Measurements from ENCODE around the gene TOR3A. TPM values are rescaled to one million over a fixed set of nuclear protein-coding genes. Genes with fewer than 3 reads are reported as not detected.

TOR3A gene
- total RNA-seq, 1 experiment from 2014 or later: 70.8 TPM

GRCh38 chr1:179107706-179108629, 26.1 kb downstream of the TOR3A start:
- intact Hi-C loops (cut with micrococcal nuclease): no loop called here

GRCh38 chr1:179108644-179109043, 26.8 kb downstream of the TOR3A start:
- intact Hi-C loops (cut with micrococcal nuclease): no loop called here

More at GRCh38 chr1:179107706-179108629, 26.1 kb downstream of the TOR3A start:
- Histone ChIP-seq H3K4me1 (ENCODE audit: insufficient read depth, low read length) (no peaks in the 10 kb centered on the region), H2AFZ (ENCODE audit: low read length) (no peak overlapping the region), H3K36me3 (ENCODE audit: low read depth, low read length) (peaks cover 19% of the 10 kb centered on the region), H3K9me2 (replicated peaks; ENCODE audit: low read length) (no peaks in the 10 kb centered on the region), H4K20me1 (ENCODE audit: low read length) (0 out of 2 replicates have a peak, but pooled peaks cover 4% of the 10 kb centered on the region), H3K27ac (ENCODE audit: low read length) (no peak overlapping the region), H3F3A (ENCODE audit: low read length, unreplicated experiment) (no peaks in the 10 kb centered on the region), H3K9me3 (ENCODE audit: low read length) (no peaks in the 10 kb centered on the region), H3K4me2 (ENCODE audit: low read length) (no peak overlapping the region), H3K79me2 (ENCODE audit: low read length) (no peaks in the 10 kb centered on the region), H3K9ac (ENCODE audit: low read length) (no peak overlapping the region), H3K27me3 (ENCODE audit: low read length) (no peaks in the 10 kb centered on the region), H3K4me3 (ENCODE audit: low read length) (no peak overlapping the region)
- CTCF ChIA-PET: no interaction called here
- POLR2A ChIA-PET (ENCODE audit: unreplicated experiment): interaction anchor here (0.6 kb wide), 1 partner anchor 192 kb away, joined by 6 read pairs; no protein-coding TSS in a partner anchor
- BruUV-seq (replicated peaks): no TSS peak
- TF ChIP-seq CTCF (conservative IDR thresholded peaks at IDR 0.05; ENCODE audit: low read depth, low read length) (no peak), EZH2phosphoT487 (IDR thresholded peaks at IDR 0.05; ENCODE audit: borderline replicate concordance, low read length) (no peak), EZH2 (IDR thresholded peaks at IDR 0.05; ENCODE audit: low read length, unreplicated experiment) (no peak)
- no peak for DNase-seq
- ATAC-seq: no peak

More at GRCh38 chr1:179108644-179109043, 26.8 kb downstream of the TOR3A start:
- ChIA-PET CTCF (no interaction called here), POLR2A (ENCODE audit: unreplicated experiment) (no interaction called here)
- Histone ChIP-seq H3K4me3 (ENCODE audit: low read length) (no peak overlapping the region), H3K4me2 (ENCODE audit: low read length) (no peak overlapping the region), H2AFZ (ENCODE audit: low read length) (no peak overlapping the region), H3K9me2 (replicated peaks; ENCODE audit: low read length) (no peaks in the 10 kb centered on the region), H3K27ac (ENCODE audit: low read length) (no peak overlapping the region), H3K27me3 (ENCODE audit: low read length) (no peaks in the 10 kb centered on the region), H3K36me3 (ENCODE audit: low read depth, low read length) (peaks cover 19% of the 10 kb centered on the region), H3K79me2 (ENCODE audit: low read length) (no peaks in the 10 kb centered on the region), H4K20me1 (ENCODE audit: low read length) (0 out of 2 replicates have a peak, but pooled peaks cover 4% of the 10 kb centered on the region), H3K4me1 (ENCODE audit: insufficient read depth, low read length) (no peaks in the 10 kb centered on the region), H3K9ac (ENCODE audit: low read length) (no peak overlapping the region), H3F3A (ENCODE audit: low read length, unreplicated experiment) (no peaks in the 10 kb centered on the region), H3K9me3 (ENCODE audit: low read length) (no peaks in the 10 kb centered on the region)
- BruUV-seq (replicated peaks): no TSS peak
- DNase-seq (no peak), ATAC-seq (no peak)
- TF ChIP-seq CTCF (conservative IDR thresholded peaks at IDR 0.05; ENCODE audit: low read depth, low read length) (no peak), EZH2phosphoT487 (IDR thresholded peaks at IDR 0.05; ENCODE audit: borderline replicate concordance, low read length) (no peak), EZH2 (IDR thresholded peaks at IDR 0.05; ENCODE audit: low read length, unreplicated experiment) (no peak)

All from PC-3 (cell line).